ENCODE measurements around the gene SIT1.

The SIT1 gene

DNA sequence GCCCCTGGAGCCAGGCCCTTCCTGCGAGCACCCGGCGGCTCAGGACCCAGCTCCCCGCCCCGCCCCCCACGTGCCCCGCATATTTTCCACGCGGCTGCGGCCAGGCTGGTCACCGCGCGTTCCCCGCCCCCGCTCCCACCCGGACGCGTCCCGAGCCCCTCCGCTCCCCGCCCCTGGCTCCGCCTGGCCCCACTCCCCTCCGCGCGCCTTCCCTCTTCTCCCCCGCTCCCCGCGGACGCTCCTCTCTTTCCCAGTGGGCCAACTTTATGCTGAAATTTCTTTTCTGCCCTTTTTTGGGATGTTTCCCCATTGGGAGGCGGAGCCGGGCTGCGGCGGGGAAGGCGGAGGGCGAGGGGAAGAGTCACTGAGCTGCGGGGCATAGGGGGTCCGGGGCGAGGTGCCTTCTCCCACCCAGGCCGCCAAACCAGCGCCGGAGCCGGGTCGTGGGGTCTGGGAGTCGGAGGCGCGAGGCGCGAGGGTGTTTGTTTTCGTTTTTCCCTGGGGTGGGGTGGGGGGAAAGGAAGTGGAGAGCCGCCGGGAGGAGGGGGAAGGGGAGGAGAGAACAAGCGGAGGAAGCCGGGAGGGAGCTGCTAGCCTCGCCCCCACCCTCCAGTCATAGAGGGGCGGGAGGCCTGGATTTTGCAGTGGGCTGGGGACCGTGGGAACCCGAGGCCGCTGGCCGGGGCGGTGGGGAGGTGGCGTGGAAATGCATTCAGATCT, 40.0 kb upstream of the SIT1 start:
- no peak overlapping the region for H2AK5ac ChIP-seq (ENCODE audit: low read length)
- H3K27ac ChIP-seq (ENCODE audit: low read depth, low read length) = peak overlapping the region; percentile 91
- peak overlapping the region; percentile 97 for H2BK120ac ChIP-seq (ENCODE audit: insufficient read depth, low read length, poor library complexity)
- peaks cover 14% of the 10 kb centered on the region for H3K79me2 ChIP-seq (ENCODE audit: control insufficient read depth, insufficient read depth, low read length, poor library complexity)
- H3K36me3 ChIP-seq (ENCODE audit: control insufficient read depth in 1 of 2, insufficient read depth in 2 of 2, low read length in 2 of 2) = peaks cover 7 to 8% of the 10 kb centered on the region in 2 experiments
- peaks cover 16 to 24% of the 10 kb centered on the region in 2 experiments for H3K4me1 ChIP-seq (ENCODE audit: control insufficient read depth in 1 of 2, insufficient read depth in 2 of 2, low read length in 2 of 2)
- H3K4me3 ChIP-seq (ENCODE audit: low read depth, low read length) = peak overlapping the region; percentile 65
- peak; percentile 25 to 55 for DNase-seq
- peak overlapping the region; percentile 43 for H2AFZ ChIP-seq (ENCODE audit: insufficient read depth, low read length, poor library complexity)
- H3K9ac ChIP-seq (ENCODE audit: low read length) = peak overlapping the region; percentile 79
- peak overlapping the region; percentile 1 for H2BK12ac ChIP-seq (ENCODE audit: low read length)
- peaks cover 20% of the 10 kb centered on the region for H3K79me1 ChIP-seq (ENCODE audit: low read length)
- H3K4me2 ChIP-seq (ENCODE audit: low read length) = peak overlapping the region; percentile 68
- H4K8ac ChIP-seq (ENCODE audit: low read depth, low read length) = peak overlapping the region; percentile 69
- H3K14ac ChIP-seq (ENCODE audit: low read length) = peak overlapping the region; percentile 88
- peak overlapping the region; percentile 49 for H4K12ac ChIP-seq (ENCODE audit: low read depth, low read length)
- no peak overlapping the region for H3K23ac ChIP-seq (ENCODE audit: low read length)
- no peaks in the 10 kb centered on the region for H3K9me3 ChIP-seq (ENCODE audit: insufficient read depth, low read depth, low read length)
- WGBS (ENCODE audit: extremely low coverage, insufficient coverage, insufficient read length) = no CpG with 5 or more reads among the region's 61 CpGs
- H2BK5ac ChIP-seq (ENCODE audit: low read depth, low read length, poor library complexity) = peak overlapping the region; percentile 51
- H3K27me3 ChIP-seq (ENCODE audit: insufficient read depth, low read length) = no peaks in the 10 kb centered on the region
- peak overlapping the region; percentile 90 for H3K18ac ChIP-seq (ENCODE audit: low read length)
- peak overlapping the region; percentile 85 for H4K91ac ChIP-seq (ENCODE audit: low read depth, low read length)
- peak overlapping the region; percentile 4 for H3K4ac ChIP-seq (ENCODE audit: low read depth, low read length)

DNA sequence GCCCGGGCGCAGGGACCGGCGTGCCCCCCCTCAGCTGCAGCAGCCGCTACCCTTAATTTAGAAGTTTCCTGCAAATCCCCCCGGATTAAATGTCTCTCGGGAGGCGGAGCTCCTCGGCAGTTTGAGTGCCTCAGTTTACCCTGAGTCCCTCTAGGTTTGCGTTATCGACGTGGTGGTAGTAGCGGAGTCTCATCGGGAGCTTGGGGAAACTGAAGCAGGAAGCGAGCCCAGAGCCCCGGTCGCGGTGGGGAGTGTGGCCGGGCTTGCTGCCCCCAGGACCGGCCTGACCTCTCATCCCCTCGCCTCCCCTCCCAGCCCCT, 39.5 kb upstream of the SIT1 start:
- no peaks in the 10 kb centered on the region for H3K9me3 ChIP-seq (ENCODE audit: insufficient read depth, low read depth, low read length)
- H3K27ac ChIP-seq (ENCODE audit: low read depth, low read length) = peak overlapping the region; percentile 91
- H4K8ac ChIP-seq (ENCODE audit: low read depth, low read length) = peak overlapping the region; percentile 64
- peak overlapping the region; percentile 65 for H3K4me3 ChIP-seq (ENCODE audit: low read depth, low read length)
- H3K18ac ChIP-seq (ENCODE audit: low read length) = peak overlapping the region; percentile 90
- peaks cover 14% of the 10 kb centered on the region for H3K79me2 ChIP-seq (ENCODE audit: control insufficient read depth, insufficient read depth, low read length, poor library complexity)
- H3K4me1 ChIP-seq (ENCODE audit: control insufficient read depth in 1 of 2, insufficient read depth in 2 of 2, low read length in 2 of 2) = peaks cover 16 to 24% of the 10 kb centered on the region in 2 experiments
- peaks cover 20% of the 10 kb centered on the region for H3K79me1 ChIP-seq (ENCODE audit: low read length)
- H3K14ac ChIP-seq (ENCODE audit: low read length) = peak overlapping the region; percentile 88
- H2BK12ac ChIP-seq (ENCODE audit: low read length) = peak overlapping the region; percentile 8
- H4K91ac ChIP-seq (ENCODE audit: low read depth, low read length) = peak overlapping the region; percentile 85
- peak overlapping the region; percentile 64 for H2AK5ac ChIP-seq (ENCODE audit: low read length)
- peak overlapping the region; percentile 63 for H4K12ac ChIP-seq (ENCODE audit: low read depth, low read length)
- peak overlapping the region; percentile 51 for H2BK5ac ChIP-seq (ENCODE audit: low read depth, low read length, poor library complexity)
- peak overlapping the region; percentile 68 for H3K4me2 ChIP-seq (ENCODE audit: low read length)
- peaks cover 12 to 13% of the 10 kb centered on the region in 2 experiments for H3K36me3 ChIP-seq (ENCODE audit: control insufficient read depth in 1 of 2, insufficient read depth in 2 of 2, low read length in 2 of 2)
- H3K27me3 ChIP-seq (ENCODE audit: insufficient read depth, low read length) = no peaks in the 10 kb centered on the region
- no peak for DNase-seq
- H2AFZ ChIP-seq (ENCODE audit: insufficient read depth, low read length, poor library complexity) = peak overlapping the region; percentile 43
- H2BK120ac ChIP-seq (ENCODE audit: insufficient read depth, low read length, poor library complexity) = peak overlapping the region; percentile 97
- no CpG with 5 or more reads among the region's 21 CpGs for WGBS (ENCODE audit: extremely low coverage, insufficient coverage, insufficient read length)
- H3K9ac ChIP-seq (ENCODE audit: low read length) = peak overlapping the region; percentile 13
- peak overlapping the region; percentile 49 for H3K4ac ChIP-seq (ENCODE audit: low read depth, low read length)
- H3K23ac ChIP-seq (ENCODE audit: low read length) = no peak overlapping the region

DNA sequence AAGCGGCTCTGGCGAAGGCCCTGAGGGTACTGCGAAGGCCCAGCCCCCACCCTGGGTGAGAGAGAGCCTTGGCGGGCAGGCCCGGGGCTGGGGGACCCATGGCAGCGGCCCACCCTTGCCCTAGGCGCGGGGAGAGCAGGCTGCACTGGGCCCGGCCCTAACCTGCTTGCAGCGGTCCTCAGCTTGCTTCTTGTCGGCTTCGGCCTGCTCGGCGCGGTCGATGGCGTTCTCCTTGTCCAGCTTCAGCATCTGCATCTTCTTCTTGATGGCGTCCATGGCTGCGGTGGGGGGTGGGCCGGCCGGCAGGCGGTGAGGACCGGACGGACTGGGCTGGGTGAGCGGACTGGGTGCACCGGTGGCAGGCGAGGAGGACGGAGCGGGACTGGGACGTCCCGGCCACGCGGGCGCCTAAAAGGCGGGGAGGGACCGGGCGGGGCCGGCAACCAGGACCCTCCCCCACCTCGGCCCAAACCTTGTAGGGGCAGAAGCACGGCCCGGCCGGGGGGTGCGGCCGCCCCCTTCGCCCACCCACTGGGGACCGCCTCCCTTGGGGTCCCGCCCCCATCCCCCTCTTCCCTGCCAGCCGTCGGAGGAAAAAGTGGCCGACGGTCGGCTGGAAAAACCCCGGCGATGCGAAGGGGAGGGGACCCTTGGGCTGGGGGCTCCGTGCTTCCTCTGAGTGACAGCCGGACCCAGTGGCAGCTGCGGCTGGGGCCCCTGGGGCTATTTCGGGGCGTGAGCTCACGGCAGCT, 39.0 kb upstream of the SIT1 start, which contains the start of gene TPM2:
Gene TPM2 (minus strand): TSS at position 384 of the 752 bp plus-strand sequence. CDS start 108 bp downstream, at position 276.
- Histone ChIP-seq H3K23ac (ENCODE audit: low read length) (no peak within 1 kb of the TSS), H2BK120ac (ENCODE audit: insufficient read depth, low read length, poor library complexity) (peak within 1 kb of the TSS; percentile 97), H4K91ac (ENCODE audit: low read depth, low read length) (peak within 1 kb of the TSS; percentile 87), H3K4ac (ENCODE audit: low read depth, low read length) (peak within 1 kb of the TSS; percentile 92), H3K36me3 (ENCODE audit: control insufficient read depth in 1 of 2, insufficient read depth in 2 of 2, low read length in 2 of 2) (peaks cover 17 to 18% of the 10 kb centered on the region in 2 experiments), H3K18ac (ENCODE audit: low read length) (peak within 1 kb of the TSS; percentile 96), H4K8ac (ENCODE audit: low read depth, low read length) (peak within 1 kb of the TSS; percentile 85), H3K14ac (ENCODE audit: low read length) (peak within 1 kb of the TSS; percentile 95), H3K9me3 (ENCODE audit: insufficient read depth, low read depth, low read length) (no peaks in the 10 kb centered on the region), H2AK5ac (ENCODE audit: low read length) (peak within 1 kb of the TSS; percentile 90), H3K4me1 (ENCODE audit: control insufficient read depth in 1 of 2, insufficient read depth in 2 of 2, low read length in 2 of 2) (peaks cover 16 to 24% of the 10 kb centered on the region in 2 experiments), H2AFZ (ENCODE audit: insufficient read depth, low read length, poor library complexity) (peak within 1 kb of the TSS; percentile 72), H3K27ac (ENCODE audit: low read depth, low read length) (peak within 1 kb of the TSS; percentile 91), H3K4me3 (ENCODE audit: low read depth, low read length) (peak within 1 kb of the TSS; percentile 87), H4K12ac (ENCODE audit: low read depth, low read length) (peak within 1 kb of the TSS; percentile 69), H3K79me1 (ENCODE audit: low read length) (peaks cover 20% of the 10 kb centered on the region), H3K27me3 (ENCODE audit: insufficient read depth, low read length) (no peaks in the 10 kb centered on the region), H2BK5ac (ENCODE audit: low read depth, low read length, poor library complexity) (peak within 1 kb of the TSS; percentile 76), H3K9ac (ENCODE audit: low read length) (peak within 1 kb of the TSS; percentile 87), H3K79me2 (ENCODE audit: control insufficient read depth, insufficient read depth, low read length, poor library complexity) (peaks cover 14% of the 10 kb centered on the region), H2BK12ac (ENCODE audit: low read length) (peak within 1 kb of the TSS; percentile 51), H3K4me2 (ENCODE audit: low read length) (peak within 1 kb of the TSS; percentile 68)
- peak; percentile 40 to 52 for DNase-seq
- WGBS (ENCODE audit: extremely low coverage, insufficient coverage, insufficient read length) = no CpG with 5 or more reads among the region's 61 CpGs

All from trophoblast cell (in vitro differentiated cells and primary cell).